GM12878 (cell line): Measurements from ENCODE around the gene KLHDC9. TPM values are rescaled to one million over a fixed set of nuclear protein-coding genes. Genes with fewer than 3 reads are reported as not detected.

Experiments
- ASH2L ChIP-seq: fragments of 300-600, 200-600 bp; sonication (generic); IDR thresholded peaks from 2 replicates; pipeline ENCODE4 v1.6.1; 2017; ENCODE audit warnings: low read depth, mild to moderate bottlenecking, borderline replicate concordance
- CHD2 ChIP-seq: IDR thresholded peaks from 2 replicates; pipeline ENCODE4 v1.6.1; 2011; ENCODE audit warnings: low read depth, low read length, improper control_type of control experiment, borderline replicate concordance
- DPF2 ChIP-seq: fragments of 450-650 bp; IDR thresholded peaks from 2 replicates; pipeline ENCODE4 v1.6.1; 2017; ENCODE audit warnings: mild to moderate bottlenecking
- E2F8 ChIP-seq: fragments of 450-650 bp; IDR thresholded peaks from 2 replicates; pipeline ENCODE4 v1.6.1; 2018; ENCODE audit warnings: mild to moderate bottlenecking, low read depth, moderate library complexity; ENCODE audit not compliant: partially characterized antibody
- ELK1 ChIP-seq: IDR thresholded peaks from 2 replicates; pipeline ENCODE4 v1.6.1; 2012; ENCODE audit warnings: low read depth, low read length, improper control_type of control experiment
- IKZF1 ChIP-seq: fragments of 450-650 bp; conservative IDR thresholded peaks from 2 replicates; pipeline ENCODE4 v1.6.1; 2017; ENCODE audit warnings: antibody characterized with exemption, mild to moderate bottlenecking
- NFXL1 ChIP-seq: fragments of 450-650 bp; IDR thresholded peaks from 2 replicates; pipeline ENCODE4 v1.6.1; 2017; ENCODE audit warnings: antibody characterized with exemption, mild to moderate bottlenecking, borderline replicate concordance
- RAD51 ChIP-seq: fragments of 450-650 bp; IDR thresholded peaks from 2 replicates; pipeline ENCODE4 v1.6.1; 2016; ENCODE audit warnings: moderate library complexity, mild to moderate bottlenecking, inconsistent platforms
- SMAD1 ChIP-seq: fragments of 450-650 bp; IDR thresholded peaks from 2 replicates; pipeline ENCODE4 v1.6.1; 2018; ENCODE audit warnings: mild to moderate bottlenecking, low read depth; ENCODE audit not compliant: partially characterized antibody
- SUZ12 ChIP-seq: fragments of 200-600 bp; sonication (generic); IDR thresholded peaks from one replicate; pipeline ENCODE4 v1.6.1; 2018; ENCODE audit warnings: antibody characterized with exemption, mild to moderate bottlenecking; ENCODE audit not compliant: unreplicated experiment
- TARDBP ChIP-seq: IDR thresholded peaks from 2 replicates; pipeline ENCODE4 v1.6.1; 2016; ENCODE audit warnings: borderline replicate concordance
- USF2 ChIP-seq: IDR thresholded peaks from 2 replicates; pipeline ENCODE4 v1.6.1; 2011; ENCODE audit warnings: low read depth, low read length, improper control_type of control experiment, borderline replicate concordance
- ZBED1 ChIP-seq: IDR thresholded peaks from 2 replicates; pipeline ENCODE4 v1.6.1; 2016; ENCODE audit warnings: borderline replicate concordance
- ZNF207 ChIP-seq: fragments of 450-650 bp; IDR thresholded peaks from 2 replicates; pipeline ENCODE4 v1.6.1; 2014; ENCODE audit warnings: antibody characterized with exemption, mild to moderate bottlenecking, borderline replicate concordance
- ZNF384 ChIP-seq: IDR thresholded peaks from 2 replicates; pipeline ENCODE4 v1.6.1; 2012; ENCODE audit warnings: low read depth, mild to moderate bottlenecking, low read length, improper control_type of control experiment, borderline replicate concordance
- ZNF687 ChIP-seq: fragments of 450-650 bp; IDR thresholded peaks from 2 replicates; pipeline ENCODE4 v1.6.1; 2017; ENCODE audit warnings: mild to moderate bottlenecking, moderate library complexity
- polyA plus RNA-seq, 11 experiments: library from polyadenylated mRNA; depleted of rRNA in 4 of 11; unstranded in 6 of 11; stranded (reverse) in 5 of 11; fragments of >200 nt; fragmentation: Nextera tagmentation in 4 of 11; fragmentation: Illumina TruSeq in 1 of 11; extraction: Ambion mirVana in 4 of 11; extraction: Trizol in 1 of 11; gene quantifications; 1 replicate in 1 of 11; 2 replicates in 10 of 11; pipeline versions ENCODE4 v1.2.1 to v1.2.3, GENCODE V29; 2011 to 2016; ENCODE audit warnings: inconsistent platforms in 2 of 11, missing spikeins in 2 of 11, low read depth in 1 of 11
- total RNA-seq, 4 experiments: library from RNA; depleted of rRNA in 3 of 4; stranded (reverse); fragments of >200 nt in 3 of 4; fragmentation: Illumina TruSeq in 1 of 4; extraction: Trizol in 1 of 4; gene quantifications; 2 replicates each; pipeline versions ENCODE4 v1.2.1 to v1.2.3, GENCODE V29; 2013 to 2021
- TF ChIP-seq, protein P1 (sequence below): IDR thresholded peaks from 2 replicates; pipeline ENCODE4 v1.6.1; 2012; ENCODE audit warnings: low read length, inconsistent platforms
- TF ChIP-seq, protein P2 (sequence below): fragments of 450-650 bp; IDR thresholded peaks from 2 replicates; pipeline ENCODE4 v1.6.1; 2017; ENCODE audit warnings: mild to moderate bottlenecking

Gene KLHDC9
- total and polyA plus RNA-seq, 10 of the 15 experiments (the other 5 are each of a cell fraction or from before 2014, with no cell fraction given), result 0.66 to 4.9 (median 2.6) TPM

- peak; percentile 23; the same call in 1 of the 2 replicates for TF ChIP-seq USF2
- TF ChIP-seq ELK1, result peak; percentile 66; the same call in 1 of the 2 replicates
- peak; percentile 90 for TF ChIP-seq ZNF687
- TF ChIP-seq ASH2L, result no peak
- TF ChIP-seq E2F8, result no peak
- peak; percentile 91 for TF ChIP-seq IKZF1
- TF ChIP-seq, protein P1, sequence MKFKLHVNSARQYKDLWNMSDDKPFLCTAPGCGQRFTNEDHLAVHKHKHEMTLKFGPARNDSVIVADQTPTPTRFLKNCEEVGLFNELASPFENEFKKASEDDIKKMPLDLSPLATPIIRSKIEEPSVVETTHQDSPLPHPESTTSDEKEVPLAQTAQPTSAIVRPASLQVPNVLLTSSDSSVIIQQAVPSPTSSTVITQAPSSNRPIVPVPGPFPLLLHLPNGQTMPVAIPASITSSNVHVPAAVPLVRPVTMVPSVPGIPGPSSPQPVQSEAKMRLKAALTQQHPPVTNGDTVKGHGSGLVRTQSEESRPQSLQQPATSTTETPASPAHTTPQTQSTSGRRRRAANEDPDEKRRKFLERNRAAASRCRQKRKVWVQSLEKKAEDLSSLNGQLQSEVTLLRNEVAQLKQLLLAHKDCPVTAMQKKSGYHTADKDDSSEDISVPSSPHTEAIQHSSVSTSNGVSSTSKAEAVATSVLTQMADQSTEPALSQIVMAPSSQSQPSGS, result peak; percentile 75; the same call in 1 of the 2 replicates
- no peak for TF ChIP-seq SUZ12
- TF ChIP-seq ZNF384, result no peak
- TF ChIP-seq ZBED1, result no peak
- peak; percentile 6 for TF ChIP-seq SMAD1
- no peak; the same call in 1 of the 2 replicates for TF ChIP-seq ZNF207
- TF ChIP-seq DPF2, result peak; percentile 84
- TF ChIP-seq, protein P2, sequence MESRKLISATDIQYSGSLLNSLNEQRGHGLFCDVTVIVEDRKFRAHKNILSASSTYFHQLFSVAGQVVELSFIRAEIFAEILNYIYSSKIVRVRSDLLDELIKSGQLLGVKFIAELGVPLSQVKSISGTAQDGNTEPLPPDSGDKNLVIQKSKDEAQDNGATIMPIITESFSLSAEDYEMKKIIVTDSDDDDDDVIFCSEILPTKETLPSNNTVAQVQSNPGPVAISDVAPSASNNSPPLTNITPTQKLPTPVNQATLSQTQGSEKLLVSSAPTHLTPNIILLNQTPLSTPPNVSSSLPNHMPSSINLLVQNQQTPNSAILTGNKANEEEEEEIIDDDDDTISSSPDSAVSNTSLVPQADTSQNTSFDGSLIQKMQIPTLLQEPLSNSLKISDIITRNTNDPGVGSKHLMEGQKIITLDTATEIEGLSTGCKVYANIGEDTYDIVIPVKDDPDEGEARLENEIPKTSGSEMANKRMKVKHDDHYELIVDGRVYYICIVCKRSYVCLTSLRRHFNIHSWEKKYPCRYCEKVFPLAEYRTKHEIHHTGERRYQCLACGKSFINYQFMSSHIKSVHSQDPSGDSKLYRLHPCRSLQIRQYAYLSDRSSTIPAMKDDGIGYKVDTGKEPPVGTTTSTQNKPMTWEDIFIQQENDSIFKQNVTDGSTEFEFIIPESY, result no peak
- TF ChIP-seq NFXL1, result no peak
- peak; percentile 88 for TF ChIP-seq CHD2
- TF ChIP-seq TARDBP, result 0 out of 2 replicates have a peak, but pooled peaks have one; percentile 63
- TF ChIP-seq RAD51, result peak; percentile 87
These were observed 28.4 kb upstream of the KLHDC9 start, which contains the start of gene ARHGAP30 (continued) for GRCh38 chr1:161069731-161070270.
